Fibroblast of mammary gland (primary cell): Measurements from ENCODE around the gene SNX13.

Source experiments
- DNase-seq: peaks from one replicate; pipeline ENCODE4 v3.0.0-alpha.2; 2010; ENCODE audit warnings: low read depth
- H3K4me3 ChIP-seq: 2 replicates; pipeline ENCODE4 v1.5.1; 2011; ENCODE audit warnings: low read depth, mild to moderate bottlenecking, low read length, moderate library complexity; ENCODE audit not compliant: control insufficient read depth
- TF ChIP-seq, protein P1 (sequence below): conservative IDR thresholded peaks from 2 replicates; pipeline ENCODE4 v1.5.1; 2011; ENCODE audit warnings: low read depth, low read length, inconsistent platforms; ENCODE audit not compliant: control insufficient read depth, insufficient read depth

The SNX13 gene

DNA sequence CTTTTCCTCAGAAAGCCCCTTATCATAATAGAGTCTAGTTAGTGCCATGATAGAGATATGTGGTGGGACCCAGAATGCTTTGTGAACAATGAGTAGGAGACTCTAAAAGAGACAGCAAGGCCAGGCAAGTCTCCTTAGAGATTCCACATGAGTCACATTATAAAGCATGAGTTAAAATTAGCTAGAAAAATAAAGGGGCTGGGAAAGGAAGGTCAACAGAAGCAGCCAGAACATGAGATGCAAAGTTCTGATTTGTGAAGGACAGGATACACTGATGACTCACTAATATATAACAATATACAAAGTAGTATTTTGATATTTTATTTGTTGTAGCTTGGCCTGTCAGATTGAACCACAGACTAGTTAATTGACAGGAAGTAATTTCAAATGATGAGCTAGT is 25.3 kb upstream of the SNX13 start:
- peak; percentile 60 for DNase-seq

DNA sequence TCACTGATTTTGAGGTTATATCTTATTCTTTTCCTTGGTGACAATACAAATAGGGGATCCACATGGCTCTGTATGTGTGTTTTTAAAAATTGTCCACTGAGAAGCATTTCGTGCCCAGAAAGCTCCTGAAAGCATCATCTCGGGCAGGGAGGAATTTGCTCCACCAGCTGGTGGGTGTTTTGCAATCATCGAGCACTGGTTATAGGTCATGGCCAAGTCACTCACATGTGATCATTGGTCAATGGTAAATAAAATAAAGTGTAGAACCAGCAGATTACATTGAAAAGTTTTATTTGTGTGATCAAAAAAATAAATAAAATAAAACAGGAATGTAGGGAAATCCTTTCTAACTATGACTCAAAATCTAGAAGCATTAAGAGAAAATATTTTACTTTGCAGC is 23.0 kb upstream of the SNX13 start:
- H3K4me3 ChIP-seq: no peak overlapping the region
- peak; percentile 76 for DNase-seq
- TF ChIP-seq, protein P1, sequence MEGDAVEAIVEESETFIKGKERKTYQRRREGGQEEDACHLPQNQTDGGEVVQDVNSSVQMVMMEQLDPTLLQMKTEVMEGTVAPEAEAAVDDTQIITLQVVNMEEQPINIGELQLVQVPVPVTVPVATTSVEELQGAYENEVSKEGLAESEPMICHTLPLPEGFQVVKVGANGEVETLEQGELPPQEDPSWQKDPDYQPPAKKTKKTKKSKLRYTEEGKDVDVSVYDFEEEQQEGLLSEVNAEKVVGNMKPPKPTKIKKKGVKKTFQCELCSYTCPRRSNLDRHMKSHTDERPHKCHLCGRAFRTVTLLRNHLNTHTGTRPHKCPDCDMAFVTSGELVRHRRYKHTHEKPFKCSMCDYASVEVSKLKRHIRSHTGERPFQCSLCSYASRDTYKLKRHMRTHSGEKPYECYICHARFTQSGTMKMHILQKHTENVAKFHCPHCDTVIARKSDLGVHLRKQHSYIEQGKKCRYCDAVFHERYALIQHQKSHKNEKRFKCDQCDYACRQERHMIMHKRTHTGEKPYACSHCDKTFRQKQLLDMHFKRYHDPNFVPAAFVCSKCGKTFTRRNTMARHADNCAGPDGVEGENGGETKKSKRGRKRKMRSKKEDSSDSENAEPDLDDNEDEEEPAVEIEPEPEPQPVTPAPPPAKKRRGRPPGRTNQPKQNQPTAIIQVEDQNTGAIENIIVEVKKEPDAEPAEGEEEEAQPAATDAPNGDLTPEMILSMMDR: no peak

More for the DNA sequence above, 25.3 kb upstream of the SNX13 start:
- H3K4me3 ChIP-seq: no peak overlapping the region
- TF ChIP-seq, protein P1: no peak

DNA sequence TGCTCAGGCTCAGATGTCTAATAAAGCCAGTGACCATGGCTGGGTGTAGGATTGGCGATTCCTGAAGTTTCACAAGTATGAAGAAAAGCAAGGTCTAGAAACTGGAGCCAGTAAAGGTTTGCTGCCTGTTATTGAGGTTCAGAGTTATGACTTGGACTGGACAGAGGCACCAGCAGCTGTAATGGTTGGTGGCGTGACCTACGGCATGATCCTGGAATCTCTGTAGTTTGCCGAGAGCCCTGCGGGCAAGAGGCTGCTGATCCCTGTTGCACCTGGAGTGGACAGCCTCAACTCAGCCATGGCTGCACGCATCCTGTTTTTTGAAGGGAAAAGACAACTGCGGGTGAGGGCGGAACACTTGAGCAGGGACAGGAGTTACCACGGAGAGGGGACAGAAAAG is 22.4 kb upstream of the SNX13 start:
- no peak overlapping the region for H3K4me3 ChIP-seq
- no peak for DNase-seq
- TF ChIP-seq, protein P1: no peak

DNA sequence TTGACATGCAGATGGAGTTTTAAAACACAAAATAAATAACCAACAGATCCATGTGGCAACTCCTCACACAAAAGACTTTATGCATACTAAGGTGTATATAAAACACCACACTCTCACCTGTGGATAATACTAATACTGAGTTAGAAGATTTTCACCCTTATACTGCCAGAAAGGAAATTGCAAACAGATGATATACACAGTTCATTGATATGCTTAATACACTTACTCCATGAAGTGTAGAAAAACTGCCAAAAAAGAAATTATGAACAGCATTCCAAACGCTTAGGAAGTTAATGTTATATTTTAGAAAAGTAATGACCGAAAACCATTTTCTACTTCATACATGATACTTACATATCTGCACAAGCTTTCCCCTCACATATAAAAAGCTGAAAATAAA is 17.6 kb upstream of the SNX13 start:
- TF ChIP-seq, protein P1: no peak
- DNase-seq: no peak

DNA sequence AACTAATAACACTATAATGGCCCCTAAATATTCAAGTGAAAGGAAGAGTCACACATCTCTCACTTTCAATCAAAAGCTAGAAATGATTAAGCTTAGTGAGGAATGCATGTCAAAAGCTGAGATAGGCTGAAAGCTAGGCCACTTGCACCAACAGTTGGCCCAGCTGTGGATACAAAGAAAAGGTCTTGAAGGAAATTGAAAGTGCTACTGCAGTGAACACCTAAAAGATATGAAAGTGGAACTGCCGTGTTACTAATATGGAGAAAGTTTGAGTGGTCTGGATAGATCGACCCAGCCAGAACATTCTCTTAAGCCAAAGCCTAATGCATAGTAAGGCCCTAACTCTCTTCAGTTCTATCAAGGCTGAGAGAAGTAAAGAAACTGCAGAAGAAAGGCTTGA is 12.1 kb upstream of the SNX13 start:
- TF ChIP-seq, protein P1: no peak
- no peak for DNase-seq
- H3K4me3 ChIP-seq: no peak overlapping the region

More for the DNA sequence above, 17.6 kb upstream of the SNX13 start:
- H3K4me3 ChIP-seq: no peak overlapping the region

DNA sequence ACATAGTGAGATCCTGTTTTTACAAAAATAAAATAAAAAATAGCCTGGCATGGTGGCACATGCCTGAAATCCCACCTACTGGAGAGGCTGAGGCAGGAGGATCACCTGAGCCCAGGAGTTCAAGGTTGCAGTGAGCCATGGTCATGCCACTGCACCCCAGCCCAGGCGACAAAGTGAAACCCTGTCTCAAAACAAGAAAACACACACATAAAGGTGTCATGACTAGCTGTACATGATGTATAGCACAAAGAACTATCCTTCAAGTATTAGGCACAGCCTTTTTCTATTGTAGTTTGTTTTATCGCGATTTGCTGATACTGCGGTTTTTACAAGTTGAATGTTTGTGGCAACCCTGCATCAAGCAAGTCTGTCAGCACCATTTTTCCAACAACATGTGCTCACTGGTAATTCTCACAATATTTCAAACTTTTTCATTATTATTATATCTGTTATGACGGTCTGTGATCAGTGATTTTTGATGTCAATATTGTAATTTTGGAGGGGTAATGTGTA is 11.5 kb upstream of the SNX13 start:
- no peak for DNase-seq
- TF ChIP-seq, protein P1: no peak
- no peak overlapping the region for H3K4me3 ChIP-seq

DNA sequence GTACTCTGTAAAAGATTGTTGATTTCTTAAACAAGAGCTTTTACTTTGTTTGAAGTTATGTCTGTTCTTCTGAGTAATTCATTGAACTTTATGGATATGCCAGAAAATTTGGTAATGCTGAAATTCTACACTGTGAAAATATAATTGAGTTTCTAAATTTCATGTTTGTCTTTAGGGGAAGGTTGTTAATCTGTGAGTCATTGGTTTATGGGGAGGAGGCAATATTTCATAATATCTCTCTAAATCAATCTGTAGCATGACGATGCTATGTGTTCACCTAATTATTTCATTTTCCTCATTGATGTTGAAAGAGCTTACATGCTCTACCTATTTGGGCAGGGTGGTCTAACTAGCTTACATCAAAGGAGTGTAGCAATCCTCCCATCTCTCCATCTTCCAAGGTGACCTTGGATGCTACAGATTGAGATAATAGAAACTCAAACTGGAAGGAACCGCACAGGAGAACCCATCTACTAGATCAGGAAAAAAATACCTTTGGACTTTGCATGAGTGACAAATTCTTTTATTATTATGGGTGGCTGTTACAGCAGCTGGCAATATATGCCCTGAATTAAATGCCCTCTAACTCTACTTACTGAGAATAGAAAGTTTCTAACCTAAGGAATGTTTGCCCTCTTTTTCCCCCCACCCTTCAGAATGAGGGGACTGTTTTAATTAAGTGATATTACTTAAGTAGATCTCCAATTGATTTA is 8.4 kb upstream of the SNX13 start:
- DNase-seq: peak; percentile 69
- H3K4me3 ChIP-seq: no peak overlapping the region
- TF ChIP-seq, protein P1: no peak
